ENCODE data around the gene IGFLR1.

GRCh38 chr19:35777086-35777841, 35.0 kb upstream of the IGFLR1 start:
- no peak for TF ChIP-seq CTCF (IDR thresholded peaks at IDR 0.05)
- no peak for TF ChIP-seq POLR2A (IDR thresholded peaks at IDR 0.05)

Measured in esophagus squamous epithelium (tissue), 4 donors.